HG02610 (cell line): ENCODE measurements around the gene PLAU.

Experiments used
- ATAC-seq: cut with Tn5 transposase; IDR thresholded peaks from one replicate; pipeline ENCODE4 v1.9.1; 2021; ENCODE audit warnings: mild to moderate bottlenecking, moderate library complexity; ENCODE audit not compliant: unreplicated experiment

The PLAU gene

GRCh38 chr10:73910764-73911552, at the start of gene PLAU:
PLAU (plus strand) TSS chr10:73911132; CDS start chr10:73911556, 424 bp downstream.
- no peak for ATAC-seq

- ATAC-seq, result no peak
Measured at GRCh38 chr10:73862011-73862410, 48.9 kb upstream of the PLAU start.

DNA sequence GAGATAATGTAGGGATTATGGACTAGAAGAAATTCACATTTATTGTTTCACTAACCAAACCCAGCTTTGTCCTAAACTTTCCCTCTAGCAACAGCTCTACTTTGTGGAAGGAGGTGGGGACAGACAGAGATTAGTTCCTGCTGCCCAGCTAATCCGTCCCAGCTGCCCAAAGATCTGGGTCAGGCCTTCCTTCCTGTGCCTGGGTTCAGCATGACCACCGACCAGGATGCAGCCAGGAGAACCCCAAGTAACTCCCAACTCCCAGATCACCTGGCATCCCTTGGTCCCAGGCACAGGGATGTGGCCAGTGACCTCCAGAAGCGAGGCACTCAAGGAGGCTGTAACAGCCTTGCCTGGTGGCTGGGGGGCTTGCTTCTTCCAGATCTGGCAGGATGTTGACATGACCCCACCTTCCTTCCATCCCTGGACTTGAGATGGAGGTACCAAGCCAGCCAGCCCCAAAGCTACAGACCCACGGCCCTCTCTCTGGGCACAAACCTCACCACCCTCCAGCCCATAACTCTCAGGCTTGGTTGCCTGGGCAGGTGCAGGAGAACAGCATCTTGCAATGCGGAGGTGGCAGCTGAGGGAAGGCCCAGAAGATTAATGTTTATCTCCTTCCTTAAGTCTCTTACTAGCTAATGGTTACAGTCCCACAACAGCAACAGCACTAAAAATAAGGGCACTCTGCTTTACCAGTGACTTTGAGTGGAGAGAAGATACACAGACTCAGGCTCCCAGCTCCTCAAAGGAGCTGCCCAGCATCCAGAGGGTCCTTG, 47.7 kb upstream of the PLAU start:
- ATAC-seq, result no peak

DNA sequence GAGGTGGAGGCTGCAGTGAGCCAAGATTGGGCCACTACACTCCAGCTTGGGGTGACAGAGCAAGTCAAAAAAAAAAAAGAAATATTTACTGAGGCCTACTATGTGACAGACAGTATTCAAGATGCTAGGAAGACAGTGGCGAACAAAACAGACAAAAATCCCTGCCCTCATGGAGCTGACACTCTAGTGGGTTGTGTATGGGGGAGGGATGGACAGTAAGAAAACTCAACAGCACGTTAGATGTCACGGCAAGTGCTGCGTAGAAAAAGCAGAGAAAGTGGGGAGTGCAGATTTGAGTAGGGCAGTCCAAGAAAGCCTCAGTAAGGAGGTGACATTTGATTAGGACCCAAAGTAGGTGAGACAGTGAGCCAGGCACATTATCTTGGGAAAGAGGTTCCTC, 46.7 kb upstream of the PLAU start:
- no peak for ATAC-seq

- ATAC-seq, result no peak
Measured at GRCh38 chr10:73865107-73865458, 45.8 kb upstream of the PLAU start.

GRCh38 chr10:73865459-73866442, 45.2 kb upstream of the PLAU start:
- ATAC-seq, result peak; percentile 87

DNA sequence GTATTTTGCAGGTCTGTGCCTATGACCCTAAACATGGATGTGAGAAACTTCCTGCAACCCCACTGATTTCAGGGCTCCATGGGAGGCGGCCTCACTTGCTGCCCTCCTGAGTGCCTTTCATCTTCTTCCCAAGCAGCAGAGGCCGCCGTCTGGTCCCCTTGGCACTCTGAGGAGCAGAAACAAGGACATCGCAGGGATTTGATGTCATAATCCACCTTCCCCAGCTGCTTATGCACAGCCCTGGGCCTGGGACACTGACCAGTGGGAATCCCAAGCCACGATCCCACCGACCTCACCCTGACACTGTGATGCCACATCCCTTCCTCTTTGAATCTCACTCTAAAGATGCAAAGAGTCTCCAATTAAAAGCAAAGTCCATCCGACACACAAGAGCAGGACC, 44.3 kb upstream of the PLAU start:
- no peak for ATAC-seq

- no peak for ATAC-seq
Measured at GRCh38 chr10:73867126-73867807, 43.7 kb upstream of the PLAU start.

DNA sequence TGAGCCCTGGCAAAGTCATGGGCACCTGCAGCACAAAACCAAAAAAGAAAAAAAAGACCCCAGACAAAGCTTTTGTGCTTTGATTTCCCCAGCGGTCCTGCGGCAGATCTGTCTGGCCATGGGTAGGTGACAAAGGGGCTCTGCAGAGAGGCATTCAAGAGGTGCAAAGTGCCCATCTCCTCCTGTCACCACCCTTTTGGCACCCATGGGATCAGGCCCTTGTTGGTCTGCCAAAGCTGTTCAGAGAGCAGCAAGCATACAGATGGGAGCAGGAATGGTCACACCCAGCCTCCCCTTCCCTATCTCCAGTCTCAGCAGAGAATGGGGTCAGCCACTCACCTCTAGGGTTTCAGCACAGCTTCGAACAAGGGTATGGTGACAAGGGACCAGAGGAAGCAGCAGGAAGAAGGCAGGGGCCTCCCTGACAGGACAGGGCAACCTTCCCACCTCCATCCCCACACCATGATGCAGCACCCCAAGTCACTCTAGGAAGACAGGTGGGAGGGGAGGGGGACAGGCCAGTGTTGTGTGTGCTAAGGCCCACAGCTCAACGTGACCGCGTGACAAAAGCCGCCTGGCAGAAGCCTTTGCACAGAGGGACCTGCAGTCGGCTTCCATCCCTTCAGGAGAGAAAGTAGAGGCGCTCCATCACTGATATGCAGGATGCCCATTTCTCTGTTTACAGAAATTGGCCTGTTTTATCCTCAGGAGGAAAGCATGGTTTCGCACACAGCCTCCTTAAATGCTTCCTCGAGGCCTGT, 42.9 kb upstream of the PLAU start:
- ATAC-seq, result no peak

GRCh38 chr10:73868655-73869195, 42.2 kb upstream of the PLAU start:
- ATAC-seq, result no peak

- no peak for ATAC-seq
Measured at GRCh38 chr10:73871295-73872189, 39.4 kb upstream of the PLAU start.

- no peak for ATAC-seq
Measured at GRCh38 chr10:73872190-73872710, 38.7 kb upstream of the PLAU start.

DNA sequence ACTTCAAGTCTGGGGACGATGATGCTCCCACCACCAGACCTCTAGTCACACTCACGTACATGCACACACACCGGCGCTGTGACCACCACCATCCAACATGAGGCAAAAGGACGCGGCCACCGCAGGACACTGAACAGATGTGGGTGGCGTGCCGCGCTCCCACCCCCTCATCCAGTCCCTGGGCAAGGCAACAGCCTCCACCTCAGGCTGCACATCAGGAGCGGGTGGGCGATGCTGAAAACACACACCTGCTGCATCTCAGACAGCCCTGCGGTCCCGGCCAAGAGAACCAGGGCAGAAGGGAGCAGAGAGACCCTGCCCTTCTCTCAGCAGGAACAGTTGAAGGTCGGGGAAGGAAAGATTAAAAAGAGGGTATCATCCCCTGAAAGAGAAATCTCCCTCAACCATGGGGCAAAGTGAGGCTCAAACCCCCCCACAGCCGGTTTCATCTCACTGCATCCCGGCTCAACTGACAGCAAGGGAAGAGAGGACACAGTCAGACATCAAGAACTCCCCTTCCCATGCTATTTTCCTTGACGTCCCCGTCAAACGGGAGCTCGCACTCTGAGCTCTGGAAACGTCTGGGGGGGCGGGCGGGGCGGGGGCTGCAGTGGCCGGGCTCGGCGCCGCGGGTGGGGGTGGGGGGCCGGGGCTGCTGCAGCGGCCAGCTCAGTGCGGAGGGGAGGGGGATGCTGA, 37.6 kb upstream of the PLAU start:
- no peak for ATAC-seq

DNA sequence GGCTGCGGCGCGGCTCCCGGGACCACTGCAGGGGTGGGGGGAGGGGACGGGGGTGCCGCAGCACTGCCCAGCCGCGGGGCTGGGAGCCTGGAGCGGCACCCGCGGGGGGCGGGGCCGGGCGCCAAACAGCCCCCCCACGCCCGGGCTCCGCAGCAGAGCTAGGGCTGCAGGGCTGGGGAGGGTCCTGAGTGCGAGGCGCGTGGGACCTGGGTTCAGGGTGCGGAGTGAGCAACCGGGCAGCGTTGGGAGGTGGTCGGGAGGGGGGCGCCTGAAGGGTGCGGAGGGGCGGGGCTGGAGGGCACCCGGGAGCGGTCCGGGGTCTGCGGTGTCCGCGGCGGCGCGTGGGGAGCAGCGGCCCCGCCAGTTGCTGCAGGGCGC, 37.1 kb upstream of the PLAU start:
- ATAC-seq, result no peak

DNA sequence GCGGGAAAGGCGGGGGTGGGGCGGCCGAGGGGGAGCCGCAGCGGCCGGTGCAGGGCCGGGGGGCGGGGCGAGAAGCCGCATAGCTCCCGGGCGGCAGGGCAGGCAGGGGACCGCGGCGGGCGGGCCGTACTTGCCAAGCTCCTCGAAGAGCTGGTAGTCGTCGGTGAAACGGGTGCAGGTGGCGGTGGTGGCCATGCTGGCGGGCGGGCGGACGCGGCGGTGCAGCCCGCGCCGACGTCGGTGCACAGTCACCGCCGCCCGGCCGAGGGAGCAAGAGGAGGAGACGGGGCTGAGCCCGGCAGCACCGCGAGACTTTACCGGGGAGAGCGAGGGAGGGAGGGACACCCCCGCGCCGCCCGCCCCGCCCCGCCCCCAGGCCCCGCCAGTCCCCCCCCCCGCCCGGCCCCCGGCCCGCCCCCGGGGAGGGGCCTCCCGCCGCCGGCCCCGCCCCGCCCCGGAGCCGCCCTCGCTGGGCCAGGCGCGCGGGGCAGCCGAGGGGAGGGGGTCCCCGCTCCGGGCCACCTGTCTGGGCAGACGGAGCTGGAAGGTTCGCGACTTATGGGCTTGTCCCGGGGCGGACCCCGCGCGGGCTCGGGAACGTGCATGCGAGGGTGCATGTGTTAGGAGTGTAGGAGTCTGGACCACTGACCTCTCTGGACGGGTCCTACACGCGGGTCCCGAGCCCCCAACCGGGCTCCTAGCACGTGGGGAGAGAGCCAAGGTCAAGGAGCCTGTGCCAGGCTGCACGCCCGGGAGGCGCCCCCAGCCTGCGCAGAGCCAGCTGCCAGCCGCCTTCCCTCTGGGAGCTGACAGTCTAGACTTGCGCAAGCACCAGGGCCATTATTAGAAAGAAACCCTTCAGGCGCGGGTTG, 36.4 kb upstream of the PLAU start, which contains the start of gene CAMK2G:
TSS of gene CAMK2G (minus strand) at position 289 of the 872 bp plus-strand sequence. CDS start at position 195, 94 bp downstream.
- ATAC-seq, result peak; percentile 77

- peak; percentile 22 for ATAC-seq
Measured at GRCh38 chr10:73875139-73875475, 35.8 kb upstream of the PLAU start.

DNA sequence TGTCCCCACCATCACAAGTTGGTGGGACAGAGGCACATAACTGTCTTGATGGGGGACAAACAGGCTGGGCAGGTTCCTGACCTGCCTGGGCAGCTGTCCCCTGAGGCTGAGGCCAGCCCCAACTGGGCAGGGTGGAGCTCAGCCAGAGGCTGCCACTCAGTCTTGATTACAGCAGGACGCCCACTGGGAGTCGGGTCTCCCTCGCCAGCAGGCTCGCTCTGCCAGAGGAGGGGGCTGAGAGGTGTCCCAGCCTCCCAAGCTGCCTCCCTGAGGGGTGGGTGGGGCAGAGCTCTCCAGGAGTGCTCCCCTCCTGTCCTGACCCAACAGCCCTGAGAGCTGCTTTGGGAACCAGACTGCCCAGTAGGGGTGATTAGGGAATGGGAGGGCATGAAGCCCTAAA, 34.8 kb upstream of the PLAU start:
- ATAC-seq, result no peak
